DMS53 (cell line): ENCODE measurements around the gene PRKAB1.
"Not testable (repeated sequence)": the region's sequence is repeated elsewhere in the genome, so short reads cannot be mapped to it uniquely, and the experiment has no call there.

Experiments
- DNase-seq: peaks from one replicate; lab custom pipeline; 2025; lab: John Stamatoyannopoulos, UW

Gene PRKAB1, protein sequence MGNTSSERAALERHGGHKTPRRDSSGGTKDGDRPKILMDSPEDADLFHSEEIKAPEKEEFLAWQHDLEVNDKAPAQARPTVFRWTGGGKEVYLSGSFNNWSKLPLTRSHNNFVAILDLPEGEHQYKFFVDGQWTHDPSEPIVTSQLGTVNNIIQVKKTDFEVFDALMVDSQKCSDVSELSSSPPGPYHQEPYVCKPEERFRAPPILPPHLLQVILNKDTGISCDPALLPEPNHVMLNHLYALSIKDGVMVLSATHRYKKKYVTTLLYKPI

DNA sequence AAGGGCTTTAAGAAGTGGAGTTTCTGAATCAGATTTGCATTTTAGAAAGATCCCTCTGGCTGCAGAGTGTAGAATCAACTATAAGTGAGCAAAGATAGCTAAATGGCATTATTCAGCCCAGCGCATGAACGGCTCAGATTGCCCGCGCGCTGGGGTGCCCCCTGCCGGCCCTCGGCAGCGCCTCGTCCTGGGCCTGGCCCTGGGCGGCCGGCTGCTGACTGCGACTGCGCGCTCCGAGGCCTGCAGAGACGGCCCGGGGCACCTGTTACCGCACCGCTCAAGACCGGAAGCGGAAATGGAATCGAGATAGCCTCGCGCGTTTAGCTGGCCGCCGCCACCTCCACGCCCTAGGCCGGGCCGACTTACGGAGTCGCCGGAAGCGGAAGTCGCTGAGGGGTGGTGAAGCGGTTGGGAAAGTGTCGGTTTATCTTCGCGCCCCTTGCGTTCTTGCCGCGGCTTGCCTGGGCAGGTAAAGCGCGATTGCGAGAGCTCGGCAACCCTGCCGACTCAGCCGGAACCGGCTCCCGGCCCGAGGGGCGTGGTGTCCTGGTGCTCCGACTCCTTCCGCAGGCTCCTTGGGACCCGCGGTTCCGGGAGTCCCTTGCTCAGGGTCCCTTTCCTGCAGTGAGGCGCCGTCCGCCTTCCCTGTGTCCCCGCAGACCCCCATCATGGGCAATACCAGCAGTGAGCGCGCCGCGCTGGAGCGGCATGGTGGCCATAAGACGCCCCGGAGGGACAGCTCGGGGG is at the start of gene PRKAB1:
TSS of gene PRKAB1 (plus strand) at position 557 of the 747 bp plus-strand sequence. CDS start at position 669, 112 bp downstream.
- peak; percentile 100 for DNase-seq

DNA sequence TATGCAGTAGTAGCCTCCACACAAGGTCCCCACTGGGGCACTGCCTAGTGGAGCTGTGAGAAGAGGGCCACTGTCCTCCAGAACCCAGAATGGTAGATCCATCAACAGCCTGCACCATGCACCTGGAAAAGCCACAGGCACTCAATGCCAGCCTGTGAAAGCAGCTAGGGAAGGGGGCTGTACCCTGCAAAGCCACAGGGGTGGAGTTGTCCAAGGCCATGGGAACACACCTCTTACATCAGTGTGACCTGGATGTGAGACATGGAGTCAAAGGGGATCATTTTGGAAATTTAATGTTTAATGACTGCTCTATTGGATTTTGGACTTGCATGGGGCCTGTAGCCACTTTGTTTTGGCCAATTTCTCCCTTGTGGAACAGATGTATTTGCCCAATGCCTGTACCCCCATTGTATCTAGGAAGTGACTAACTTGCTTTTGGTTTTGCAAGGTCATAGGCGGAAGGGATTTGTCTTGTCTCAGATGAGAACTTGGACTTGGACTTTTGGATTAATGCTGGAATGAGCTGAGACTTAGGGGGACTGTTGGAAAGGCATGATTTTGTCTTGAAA is 49.5 kb upstream of the PRKAB1 start:
- not testable (repeated sequence) for DNase-seq

DNA sequence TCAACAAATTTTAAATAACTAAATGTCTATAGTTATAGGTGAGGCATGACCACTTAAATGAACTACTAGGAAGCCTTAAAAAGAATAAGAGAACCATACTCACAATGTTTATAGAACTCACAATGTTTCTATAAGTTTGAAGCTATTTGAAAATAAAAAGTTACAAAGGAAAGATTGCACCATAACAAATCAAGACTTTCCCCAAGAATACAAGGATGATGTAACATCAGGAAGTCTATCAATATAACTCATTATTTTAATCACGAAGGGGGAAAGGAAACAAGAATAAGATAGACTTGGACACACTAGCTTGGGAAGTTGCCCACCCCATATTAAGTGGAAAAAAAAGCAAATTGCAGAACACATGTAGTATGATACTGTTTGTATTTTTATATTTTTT is 47.4 kb upstream of the PRKAB1 start:
- no peak for DNase-seq

DNA sequence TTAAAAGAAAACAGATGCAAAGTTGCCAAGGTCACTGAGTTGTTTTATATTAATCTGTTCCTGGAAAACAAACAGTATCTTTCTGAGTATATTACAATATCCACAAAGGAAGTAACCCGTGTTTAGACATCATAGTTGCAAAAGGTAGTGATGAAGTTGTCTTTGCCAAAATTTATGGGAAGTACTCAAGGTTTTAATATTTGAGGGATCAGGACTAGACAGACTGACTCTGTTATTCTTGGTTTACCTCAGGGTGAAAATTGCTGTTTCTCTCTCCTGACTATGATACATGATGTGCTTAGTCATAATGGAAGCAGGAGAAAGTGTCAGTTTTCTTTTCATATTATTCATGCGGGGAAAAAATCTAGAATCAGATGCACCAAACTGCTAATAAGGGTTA is 46.1 kb upstream of the PRKAB1 start:
- DNase-seq = no peak

DNA sequence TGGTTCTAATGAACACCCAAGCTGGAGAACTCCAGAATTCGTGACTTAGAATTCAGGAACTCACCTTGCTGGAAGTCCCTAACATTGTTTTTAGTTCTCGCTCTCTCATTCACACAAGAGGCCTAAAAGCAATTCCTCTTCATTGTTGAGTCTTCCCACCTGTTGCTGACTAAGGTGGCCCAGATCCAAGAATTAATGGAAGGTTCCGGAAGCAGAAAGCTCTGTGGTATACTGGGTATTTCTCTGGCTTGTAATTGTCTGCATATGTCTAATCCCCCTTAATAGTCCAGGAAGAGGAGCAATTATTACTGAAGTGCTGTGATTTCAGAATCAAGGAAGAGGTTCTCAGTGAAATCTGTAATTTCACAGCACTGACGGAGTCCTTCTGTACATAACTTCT is 43.0 kb upstream of the PRKAB1 start:
- DNase-seq = no peak

DNA sequence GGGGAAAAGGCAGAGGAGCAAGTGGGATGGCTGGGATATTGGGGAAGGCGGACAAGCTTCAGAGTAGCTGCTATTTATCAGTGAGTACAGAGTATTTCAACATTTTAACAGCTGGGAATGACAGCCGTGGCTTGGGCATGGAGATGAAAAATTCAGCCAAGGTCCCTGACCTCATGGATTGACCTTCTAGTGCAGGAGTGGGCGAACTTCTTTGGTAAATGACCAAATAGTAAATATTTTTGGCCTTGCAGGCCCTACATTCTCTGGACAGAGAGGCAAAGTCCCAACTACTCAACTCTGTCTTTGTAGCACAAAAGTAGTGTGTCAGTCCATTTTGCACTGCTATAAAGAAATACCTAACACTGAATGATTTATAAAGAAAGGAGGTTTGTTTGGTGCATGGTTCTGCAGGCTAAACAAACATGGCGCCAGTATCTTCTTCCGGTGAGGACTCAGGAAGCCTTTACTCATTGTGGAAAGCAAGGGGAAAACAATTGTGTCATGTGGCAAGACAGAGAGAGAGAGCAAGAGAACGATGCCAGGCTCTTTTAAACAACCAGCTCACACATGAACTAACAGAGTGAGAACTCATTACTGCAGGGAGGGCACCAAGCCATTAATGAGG is 40.8 kb upstream of the PRKAB1 start:
- DNase-seq = no peak

DNA sequence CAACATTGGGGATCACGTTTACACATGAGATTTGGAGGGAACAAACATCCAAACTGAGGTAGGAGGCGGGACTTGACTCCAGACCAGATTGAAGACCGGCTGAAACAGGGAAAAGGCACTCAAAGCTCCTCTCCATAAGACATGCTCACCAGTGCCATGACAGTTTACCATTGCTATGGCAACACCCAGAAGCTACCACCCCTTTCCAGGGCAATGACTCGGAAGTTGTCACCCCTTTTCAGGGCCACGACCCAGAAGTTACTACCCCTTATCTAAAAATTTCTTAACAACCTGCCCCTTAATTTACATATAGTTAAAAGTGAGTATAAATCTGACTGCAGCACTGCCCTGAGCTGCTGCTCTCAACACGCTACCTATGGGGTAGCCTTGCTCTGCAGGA is 40.2 kb upstream of the PRKAB1 start:
- DNase-seq = no peak

DNA sequence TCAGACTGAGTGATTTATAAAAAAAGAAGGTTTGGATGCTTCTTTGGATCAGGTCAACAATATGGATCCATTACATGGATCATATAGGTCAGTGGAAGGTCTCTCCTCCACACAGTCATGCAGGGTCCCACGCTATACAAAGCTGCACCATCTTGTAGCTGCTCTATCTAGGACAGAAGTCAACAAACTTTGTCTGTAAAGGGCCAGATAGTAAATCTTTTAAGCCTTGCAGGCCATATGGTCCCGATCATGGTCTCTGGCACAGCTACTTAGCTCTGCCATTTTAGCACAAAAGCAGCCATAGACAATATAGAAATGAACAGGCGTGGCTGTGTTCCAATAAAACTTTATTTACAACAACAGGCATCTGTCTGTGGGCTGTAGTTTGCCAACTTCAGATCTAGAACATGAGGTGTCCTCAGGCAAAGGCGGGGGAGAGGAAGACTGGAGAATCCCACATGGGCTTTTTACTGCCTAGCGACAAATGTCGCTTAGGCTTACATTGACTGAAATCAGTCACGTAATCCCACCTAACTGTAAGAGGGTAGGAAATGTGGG is 37.6 kb upstream of the PRKAB1 start:
- DNase-seq = no peak

DNA sequence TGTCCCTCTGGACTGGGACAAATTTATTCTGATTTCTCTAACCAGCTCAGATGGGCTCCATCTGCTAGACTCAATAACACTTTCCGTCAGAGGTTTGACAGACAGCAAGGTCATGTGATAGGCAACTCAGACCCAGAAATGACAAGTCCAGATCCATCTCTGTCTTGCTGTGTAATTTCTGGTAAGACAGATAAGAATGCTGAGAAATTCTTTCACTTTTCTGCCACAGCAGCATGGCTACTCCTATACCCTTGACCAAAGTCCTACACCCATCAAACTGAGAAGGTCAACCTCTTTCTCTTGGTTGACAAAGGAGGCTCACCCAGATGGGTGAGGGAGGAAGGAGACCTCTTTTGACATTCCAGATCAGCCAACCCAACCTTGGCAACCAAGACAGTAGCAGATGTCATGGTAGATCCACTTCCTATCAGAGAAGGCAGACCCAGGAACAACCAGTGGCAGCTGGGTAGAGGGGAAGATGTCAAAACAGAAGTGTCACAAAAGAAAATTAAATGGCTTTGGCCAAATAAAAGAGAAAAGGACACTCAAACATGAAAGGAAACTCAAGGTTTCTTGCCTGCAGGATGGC is 36.9 kb upstream of the PRKAB1 start:
- no peak for DNase-seq

DNA sequence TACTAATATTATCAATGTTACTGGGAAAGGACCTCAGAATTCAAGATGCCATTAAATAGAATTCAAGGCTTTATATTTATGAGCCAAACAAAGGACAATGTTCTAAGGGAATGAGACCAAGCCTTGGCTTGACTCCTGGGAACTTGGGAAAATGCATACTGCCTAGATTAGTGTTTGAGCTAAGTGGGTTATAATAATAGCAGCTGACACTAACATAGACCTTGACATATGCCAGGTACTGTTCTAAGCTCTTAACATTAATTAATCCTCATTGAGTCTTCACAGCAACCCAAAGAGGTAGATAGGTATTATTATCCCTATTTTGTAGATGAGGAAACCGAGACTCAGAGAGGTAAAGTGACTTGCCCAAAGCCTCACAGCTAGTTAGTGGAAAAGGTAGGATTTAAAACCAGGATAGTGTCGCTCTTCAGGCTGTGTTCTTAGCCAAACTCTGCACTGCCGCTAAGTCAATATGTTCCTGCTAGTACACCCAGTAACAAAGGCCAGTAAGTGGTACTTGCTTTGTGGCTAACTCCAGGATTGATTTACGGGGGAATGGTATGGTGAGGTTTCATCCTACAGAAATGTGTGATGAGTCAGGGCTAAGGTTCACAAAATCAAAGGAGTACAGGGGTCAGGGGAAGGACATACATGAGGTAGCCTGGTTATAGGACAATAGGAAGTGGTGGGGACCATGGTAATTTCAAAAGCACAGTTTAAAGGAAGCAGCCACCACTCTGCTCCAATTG is 35.8 kb upstream of the PRKAB1 start:
- DNase-seq = no peak

DNA sequence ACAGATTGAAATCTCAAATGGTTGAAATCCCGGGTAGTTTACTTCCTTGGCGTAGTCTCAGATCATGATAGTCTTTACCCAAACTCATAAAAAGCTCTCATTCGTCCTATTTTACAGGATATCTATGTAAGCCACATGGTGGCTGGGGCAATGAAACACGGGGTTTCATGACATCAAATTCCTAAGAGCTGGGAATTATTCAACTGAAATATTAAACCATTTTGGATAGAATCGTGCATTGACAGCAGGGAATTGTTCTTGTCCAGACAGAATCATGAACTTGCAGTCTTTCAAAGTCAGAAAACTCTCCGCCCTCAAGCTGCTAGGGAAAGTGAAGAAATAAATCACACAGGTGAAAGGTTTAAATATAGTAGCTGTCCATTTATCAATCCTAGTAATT is 33.2 kb upstream of the PRKAB1 start:
- DNase-seq = no peak

DNA sequence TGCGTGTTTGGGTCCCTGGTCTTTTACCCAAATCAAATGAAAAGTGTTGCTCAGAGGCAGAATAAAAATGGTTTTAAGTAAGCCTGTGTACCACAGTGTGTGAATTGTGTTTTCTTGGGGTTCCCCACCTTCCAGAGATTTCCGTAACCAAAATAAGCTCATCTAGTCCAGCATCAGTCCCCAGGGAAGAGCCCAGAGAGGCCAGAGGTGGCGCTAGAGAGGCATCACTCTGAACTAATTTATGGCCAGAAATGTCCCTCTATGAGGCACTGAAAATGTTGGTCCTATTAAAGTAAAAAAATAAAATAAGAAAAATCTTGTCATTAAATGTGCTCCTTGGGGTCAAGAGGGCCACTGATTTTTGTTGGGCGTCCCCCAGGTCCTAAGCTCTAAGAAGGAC is 24.9 kb upstream of the PRKAB1 start:
- no peak for DNase-seq

DNA sequence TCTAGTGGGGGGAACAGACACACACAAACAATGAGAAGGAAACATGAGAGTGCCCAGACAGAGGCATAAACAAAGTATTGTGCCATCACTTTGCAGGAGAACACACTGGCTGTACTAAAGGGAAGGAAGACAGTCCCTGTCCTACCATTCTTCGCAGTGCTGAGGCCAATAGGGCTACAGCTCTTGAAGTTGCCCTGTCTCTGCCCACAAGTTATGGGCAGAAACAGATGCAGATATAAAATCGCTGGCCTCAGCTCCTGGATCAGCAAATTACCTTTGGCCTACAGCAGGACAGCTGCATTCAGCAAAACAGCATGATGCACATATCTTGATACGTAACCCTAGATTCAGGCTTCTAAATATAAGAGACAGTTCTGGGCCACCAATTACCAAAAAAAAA is 23.0 kb upstream of the PRKAB1 start:
- DNase-seq = no peak

DNA sequence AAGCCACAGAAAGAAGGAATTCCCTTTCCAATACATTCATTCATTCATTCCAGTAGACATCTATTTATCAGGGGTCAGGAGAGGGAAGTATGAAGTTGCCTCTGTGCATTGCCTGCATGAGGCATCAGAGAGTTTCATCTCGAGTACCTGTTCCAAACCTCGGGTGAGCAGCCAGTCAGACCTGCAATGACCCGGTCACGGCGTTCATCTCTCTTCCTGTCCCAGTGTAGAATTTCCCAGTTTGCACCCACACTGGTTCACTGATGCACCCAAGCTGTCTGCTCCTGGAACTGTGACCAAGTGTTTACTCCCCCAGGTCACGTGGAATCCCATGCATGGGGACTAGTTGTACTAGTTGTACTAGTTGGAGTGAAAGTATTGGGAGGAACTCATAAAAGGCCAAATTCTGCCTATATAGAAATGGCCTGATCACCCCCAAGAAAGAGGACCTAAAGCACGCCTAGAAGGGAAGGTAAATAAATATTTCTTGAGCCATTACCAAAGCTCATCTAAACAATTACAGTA is 22.3 kb upstream of the PRKAB1 start:
- no peak for DNase-seq

DNA sequence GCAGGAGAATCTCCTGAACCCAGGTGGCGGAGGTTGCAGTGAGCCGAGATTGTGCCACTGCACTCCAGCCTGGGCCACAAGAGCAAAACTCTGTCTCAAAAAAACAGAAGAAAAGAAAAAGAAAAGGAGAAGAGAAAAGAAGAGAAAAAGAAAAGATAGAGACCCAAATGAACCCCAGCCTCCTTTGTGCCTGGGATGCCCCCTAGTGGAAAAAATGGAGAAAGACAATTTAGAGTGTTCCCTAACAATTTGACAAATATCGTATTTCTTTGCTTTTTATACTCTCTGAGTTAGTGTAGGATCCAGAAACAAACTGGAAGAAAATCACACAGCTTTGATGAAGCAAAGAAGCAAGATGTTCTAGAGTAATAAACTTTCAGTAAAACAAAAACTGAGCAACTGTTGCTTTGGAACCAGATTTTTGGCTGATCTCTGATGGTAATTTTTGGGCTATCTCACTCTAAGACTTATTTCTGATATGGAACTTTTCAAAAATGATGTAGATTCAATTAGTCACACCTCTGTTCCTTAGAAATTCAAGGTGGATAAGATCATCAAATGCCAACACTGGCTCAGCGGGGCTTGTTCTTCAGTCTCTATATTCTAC is 18.6 kb upstream of the PRKAB1 start:
- peak; percentile 63 for DNase-seq

DNA sequence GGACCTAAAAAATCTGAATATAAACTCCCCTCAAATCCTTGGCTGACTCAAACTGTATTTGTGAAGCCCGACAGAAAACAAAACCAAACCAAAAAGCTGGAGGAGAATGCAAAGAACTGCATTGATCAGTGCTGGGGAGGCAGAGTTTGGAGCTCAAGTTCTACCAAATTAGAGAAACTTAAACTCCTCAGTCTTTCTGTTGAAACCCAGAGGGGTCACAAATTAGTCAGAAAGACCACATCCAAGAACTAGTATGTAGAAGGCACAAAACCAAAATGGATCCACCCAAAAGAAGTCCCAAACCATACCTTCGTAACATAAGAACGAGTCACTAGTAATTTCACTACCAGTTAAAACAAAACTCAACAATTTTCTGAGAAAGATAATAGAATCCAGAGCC is 15.3 kb upstream of the PRKAB1 start:
- DNase-seq = no peak

DNA sequence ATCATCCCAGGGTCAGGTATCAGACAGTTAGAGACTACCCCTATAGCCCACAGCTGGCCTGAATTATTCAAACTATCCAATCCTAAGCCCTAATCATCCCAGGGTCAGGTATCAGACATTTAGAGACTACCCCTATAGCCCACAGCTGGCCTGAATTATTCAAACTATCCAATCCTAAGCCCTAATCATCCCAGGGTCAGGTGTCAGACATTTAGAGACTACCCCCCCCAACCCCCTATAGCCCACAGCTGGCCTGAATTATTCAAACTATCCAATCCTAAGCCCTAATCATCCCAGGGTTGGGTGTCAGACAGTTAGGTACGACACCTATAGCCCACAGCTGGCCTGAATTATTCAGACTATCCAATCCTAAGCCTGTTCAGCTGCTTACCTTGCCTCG is 10.9 kb upstream of the PRKAB1 start:
- not testable (repeated sequence) for DNase-seq

DNA sequence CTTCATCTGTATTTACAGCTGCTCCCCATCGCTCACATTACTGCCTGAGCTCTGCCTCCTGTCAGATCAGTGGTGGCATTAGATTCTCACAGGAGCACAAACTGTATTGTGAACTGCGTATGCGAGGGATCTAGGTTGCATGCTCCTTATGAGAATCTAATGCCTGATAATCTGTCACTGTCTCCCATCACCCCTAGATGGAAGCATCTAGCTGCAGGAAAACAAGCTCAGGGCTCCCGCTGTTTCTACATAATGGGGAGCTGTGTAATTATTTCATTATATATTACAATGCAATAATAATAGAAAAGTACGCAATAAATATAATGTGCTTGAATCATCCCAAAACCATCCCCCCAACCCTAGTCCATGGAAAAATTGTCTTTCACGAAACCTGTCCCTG is 9.8 kb upstream of the PRKAB1 start:
- DNase-seq = not testable (repeated sequence)

DNA sequence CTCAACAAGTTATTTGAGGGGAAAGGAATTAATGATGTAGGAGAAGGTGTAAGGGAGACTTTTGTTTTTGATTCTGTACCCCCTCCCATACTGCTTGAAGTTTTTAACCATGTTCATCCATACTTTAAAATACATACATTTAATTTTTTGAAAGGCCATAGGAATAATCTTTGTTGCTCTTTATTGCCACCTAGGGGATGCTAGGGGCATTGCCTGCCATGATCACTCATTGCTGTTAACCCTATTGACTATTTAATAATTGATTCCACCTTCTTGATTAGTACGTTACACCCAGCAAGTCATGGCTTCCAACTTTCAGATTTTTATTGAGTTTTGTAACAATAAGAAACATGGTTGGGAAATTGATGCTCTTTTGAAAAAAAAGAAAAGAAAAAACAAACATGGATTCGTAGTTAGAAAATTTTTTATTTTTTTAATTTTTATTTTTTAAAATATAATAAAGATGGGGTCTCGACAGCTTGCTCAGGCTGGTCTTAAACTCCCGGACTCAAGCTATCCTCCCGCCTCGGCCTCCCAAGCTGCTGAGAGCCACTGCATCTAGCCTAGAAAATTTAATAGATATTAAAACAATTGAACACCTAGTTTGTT is 8.5 kb upstream of the PRKAB1 start:
- DNase-seq = peak; percentile 53

DNA sequence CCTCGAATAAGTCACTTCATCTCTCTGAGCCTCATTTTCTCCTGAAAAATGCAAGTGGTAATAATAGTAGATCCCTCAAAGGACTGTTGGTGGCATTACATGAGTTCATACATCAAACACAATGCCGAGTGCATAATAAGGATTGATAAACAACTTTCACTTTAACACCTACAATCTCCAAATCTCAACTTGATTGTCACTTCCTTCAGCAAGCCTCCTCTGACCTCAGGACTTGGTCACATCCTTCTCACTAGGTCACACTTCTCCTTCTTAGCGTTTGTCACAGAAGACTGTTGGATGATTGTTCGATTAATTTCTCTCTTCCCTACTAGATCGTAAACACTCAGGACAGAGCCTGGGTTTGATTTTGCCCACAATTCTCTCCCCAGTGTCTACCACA is 7.9 kb upstream of the PRKAB1 start:
- DNase-seq = no peak
